ENCODE results near the gene MAPK4.

DNA sequence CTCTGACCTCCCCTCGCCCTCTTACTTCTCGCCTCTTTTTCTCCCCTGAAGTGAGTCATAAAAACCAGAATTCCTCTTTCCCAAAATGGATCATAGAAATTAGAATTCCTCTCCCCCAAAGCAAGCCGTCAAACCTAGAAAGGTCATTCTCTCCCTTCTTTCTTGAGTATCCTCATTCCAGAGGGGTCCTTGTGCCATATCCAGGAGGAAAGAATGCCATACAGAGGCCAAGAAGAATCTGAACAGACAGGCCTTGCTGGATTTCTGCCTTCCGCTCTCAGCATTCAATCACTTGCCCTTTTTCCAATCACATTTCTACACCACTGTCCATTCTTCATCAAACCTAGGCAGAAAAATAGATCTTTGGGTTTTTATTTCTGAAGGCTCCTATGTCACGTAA, 31.1 kb upstream of the MAPK4 start:
- TF ChIP-seq, protein P1, sequence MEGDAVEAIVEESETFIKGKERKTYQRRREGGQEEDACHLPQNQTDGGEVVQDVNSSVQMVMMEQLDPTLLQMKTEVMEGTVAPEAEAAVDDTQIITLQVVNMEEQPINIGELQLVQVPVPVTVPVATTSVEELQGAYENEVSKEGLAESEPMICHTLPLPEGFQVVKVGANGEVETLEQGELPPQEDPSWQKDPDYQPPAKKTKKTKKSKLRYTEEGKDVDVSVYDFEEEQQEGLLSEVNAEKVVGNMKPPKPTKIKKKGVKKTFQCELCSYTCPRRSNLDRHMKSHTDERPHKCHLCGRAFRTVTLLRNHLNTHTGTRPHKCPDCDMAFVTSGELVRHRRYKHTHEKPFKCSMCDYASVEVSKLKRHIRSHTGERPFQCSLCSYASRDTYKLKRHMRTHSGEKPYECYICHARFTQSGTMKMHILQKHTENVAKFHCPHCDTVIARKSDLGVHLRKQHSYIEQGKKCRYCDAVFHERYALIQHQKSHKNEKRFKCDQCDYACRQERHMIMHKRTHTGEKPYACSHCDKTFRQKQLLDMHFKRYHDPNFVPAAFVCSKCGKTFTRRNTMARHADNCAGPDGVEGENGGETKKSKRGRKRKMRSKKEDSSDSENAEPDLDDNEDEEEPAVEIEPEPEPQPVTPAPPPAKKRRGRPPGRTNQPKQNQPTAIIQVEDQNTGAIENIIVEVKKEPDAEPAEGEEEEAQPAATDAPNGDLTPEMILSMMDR (IDR thresholded peaks at IDR 0.05; ENCODE audit: low read depth, low read length), result no peak
- no peak for TF ChIP-seq EZH2phosphoT487 (IDR thresholded peaks at IDR 0.05; ENCODE audit: low read depth)

All from OCI-LY3 (cell line).